ENCODE results near the gene TRMT10A. TPM values are rescaled to one million over a fixed set of nuclear protein-coding genes. Genes with fewer than 3 reads are reported as not detected.

TRMT10A gene
- total RNA-seq, 1 donor = 14.5 TPM

- H3K9me3 ChIP-seq (ENCODE audit: low read depth, low read length) = no peaks in the 10 kb centered on the region
- H3K79me2 ChIP-seq (ENCODE audit: insufficient read depth, low read length) = no peaks in the 10 kb centered on the region
- TF ChIP-seq CTCF (IDR thresholded peaks at IDR 0.05; ENCODE audit: extremely low read depth, low read depth, low read length) = no peak
- DNase-seq (ENCODE audit: insufficient read length, low spot score, missing footprints) = no peak
- H3K4me2 ChIP-seq (ENCODE audit: insufficient read depth, low read length) = no peak overlapping the region
- no peak overlapping the region for H3K4me3 ChIP-seq (ENCODE audit: insufficient read depth, low read length)
- no peak overlapping the region for H3K27ac ChIP-seq (ENCODE audit: low read depth, low read length)
- H4K20me1 ChIP-seq (ENCODE audit: insufficient read depth, low read length) = no peaks in the 10 kb centered on the region
- H3K27me3 ChIP-seq (ENCODE audit: insufficient read depth, low read length) = no peaks in the 10 kb centered on the region
- no peaks in the 10 kb centered on the region for H3K4me1 ChIP-seq (ENCODE audit: insufficient read depth, low read length)
- H2AFZ ChIP-seq (ENCODE audit: low read length) = no peak overlapping the region
- no peaks in the 10 kb centered on the region for H3K36me3 ChIP-seq (ENCODE audit: insufficient read depth, low read length)
These were observed 34.6 kb downstream of the TRMT10A start for GRCh38 chr4:99529228-99529627.

DNA sequence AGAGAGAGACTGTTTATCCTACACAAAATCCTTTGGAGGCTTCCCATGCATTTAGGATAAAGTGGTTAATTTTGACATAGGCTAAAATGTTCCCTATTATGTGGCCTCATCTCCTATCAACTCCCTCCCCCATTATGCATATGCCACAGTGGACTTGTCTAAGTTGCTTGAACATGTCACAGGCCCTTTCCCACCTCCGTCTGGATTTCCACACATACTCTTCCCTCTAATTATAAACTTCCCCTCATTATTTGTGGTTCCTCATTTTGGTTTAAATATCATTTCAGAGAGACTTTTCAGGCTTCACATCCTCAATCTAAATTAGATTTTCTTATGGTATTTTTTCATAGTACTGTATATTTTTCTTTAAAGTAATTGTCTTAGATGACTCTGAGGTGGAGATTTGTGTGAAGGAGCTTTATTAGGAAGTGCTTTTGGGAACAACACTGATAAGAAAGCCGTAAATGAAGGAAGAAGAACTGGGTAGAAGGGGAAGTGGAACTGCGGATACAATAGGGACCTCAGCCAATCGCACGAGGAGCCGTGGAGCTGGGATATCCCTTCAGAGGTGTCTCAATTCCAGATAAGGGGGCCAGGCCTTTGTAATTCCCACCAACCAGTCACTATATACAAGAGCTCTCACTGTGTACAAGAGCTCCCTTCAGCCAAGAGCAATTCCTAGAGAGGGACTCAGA, 45.1 kb downstream of the TRMT10A start:
- Histone ChIP-seq H3K36me3 (ENCODE audit: insufficient read depth, low read length) (no peaks in the 10 kb centered on the region), H3K27me3 (ENCODE audit: insufficient read depth, low read length) (no peaks in the 10 kb centered on the region), H4K20me1 (ENCODE audit: insufficient read depth, low read length) (no peaks in the 10 kb centered on the region), H3K27ac (ENCODE audit: low read depth, low read length) (no peak overlapping the region), H3K79me2 (ENCODE audit: insufficient read depth, low read length) (no peaks in the 10 kb centered on the region), H3K4me1 (ENCODE audit: insufficient read depth, low read length) (no peaks in the 10 kb centered on the region), H2AFZ (ENCODE audit: low read length) (no peak overlapping the region), H3K9me3 (ENCODE audit: low read depth, low read length) (no peaks in the 10 kb centered on the region), H3K4me2 (ENCODE audit: insufficient read depth, low read length) (no peak overlapping the region), H3K4me3 (ENCODE audit: insufficient read depth, low read length) (no peak overlapping the region)
- no peak for DNase-seq (ENCODE audit: insufficient read length, low spot score, missing footprints)
- no peak for TF ChIP-seq CTCF (IDR thresholded peaks at IDR 0.05; ENCODE audit: extremely low read depth, low read depth, low read length)

GRCh38 chr4:99510721-99511120, 53.1 kb downstream of the TRMT10A start, which contains the start of gene C4orf17:
Gene C4orf17 (plus strand): TSS chr4:99511021. CDS start chr4:99513082, 2,061 bp downstream.
- no peak for TF ChIP-seq CTCF (IDR thresholded peaks at IDR 0.05; ENCODE audit: extremely low read depth, low read depth, low read length)
- Histone ChIP-seq H3K4me1 (ENCODE audit: insufficient read depth, low read length) (no peaks in the 10 kb centered on the region), H3K27me3 (ENCODE audit: insufficient read depth, low read length) (no peaks in the 10 kb centered on the region), H3K9me3 (ENCODE audit: low read depth, low read length) (no peaks in the 10 kb centered on the region), H3K36me3 (ENCODE audit: insufficient read depth, low read length) (no peaks in the 10 kb centered on the region), H3K4me3 (ENCODE audit: insufficient read depth, low read length) (no peak within 1 kb of the TSS), H3K4me2 (ENCODE audit: insufficient read depth, low read length) (no peak within 1 kb of the TSS), H3K27ac (ENCODE audit: low read depth, low read length) (no peak within 1 kb of the TSS), H2AFZ (ENCODE audit: low read length) (no peak within 1 kb of the TSS), H4K20me1 (ENCODE audit: insufficient read depth, low read length) (no peaks in the 10 kb centered on the region), H3K79me2 (ENCODE audit: insufficient read depth, low read length) (no peaks in the 10 kb centered on the region)
- no peak for DNase-seq (ENCODE audit: insufficient read length, low spot score, missing footprints)

GRCh38 chr4:99507762-99508161, 56.1 kb downstream of the TRMT10A start:
- TF ChIP-seq CTCF (IDR thresholded peaks at IDR 0.05; ENCODE audit: extremely low read depth, low read depth, low read length) = no peak
- Histone ChIP-seq H3K9me3 (ENCODE audit: low read depth, low read length) (no peaks in the 10 kb centered on the region), H2AFZ (ENCODE audit: low read length) (no peak overlapping the region), H3K27me3 (ENCODE audit: insufficient read depth, low read length) (no peaks in the 10 kb centered on the region), H3K36me3 (ENCODE audit: insufficient read depth, low read length) (no peaks in the 10 kb centered on the region), H3K4me1 (ENCODE audit: insufficient read depth, low read length) (no peaks in the 10 kb centered on the region), H3K4me2 (ENCODE audit: insufficient read depth, low read length) (no peak overlapping the region), H4K20me1 (ENCODE audit: insufficient read depth, low read length) (no peaks in the 10 kb centered on the region), H3K4me3 (ENCODE audit: insufficient read depth, low read length) (no peak overlapping the region), H3K27ac (ENCODE audit: low read depth, low read length) (no peak overlapping the region), H3K79me2 (ENCODE audit: insufficient read depth, low read length) (no peaks in the 10 kb centered on the region)
- DNase-seq (ENCODE audit: insufficient read length, low spot score, missing footprints) = no peak
